ENCODE data around the gene ARHGAP10.

The ARHGAP10 gene

GRCh38 chr4:148052448-148052847 is 320.6 kb downstream of the ARHGAP10 start:
- DNase-seq, result no peak

GRCh38 chr4:148053298-148054003 is 321.6 kb downstream of the ARHGAP10 start:
- DNase-seq, result no peak

- DNase-seq, result no peak
These were observed 322.4 kb downstream of the ARHGAP10 start for GRCh38 chr4:148054275-148054674.

GRCh38 chr4:148055844-148056243 is 324.0 kb downstream of the ARHGAP10 start:
- DNase-seq, result no peak

GRCh38 chr4:148056879-148057278 is 325.0 kb downstream of the ARHGAP10 start:
- DNase-seq, result peak; percentile 34

GRCh38 chr4:148057516-148057915 is 325.6 kb downstream of the ARHGAP10 start:
- DNase-seq, result no peak

- DNase-seq, result no peak
These were observed 326.3 kb downstream of the ARHGAP10 start for GRCh38 chr4:148057984-148058859.

- DNase-seq, result no peak
These were observed 327.8 kb downstream of the ARHGAP10 start for GRCh38 chr4:148059617-148060180.

GRCh38 chr4:148060264-148061140 is 328.6 kb downstream of the ARHGAP10 start:
- DNase-seq, result no peak

- no peak for DNase-seq
These were observed 329.2 kb downstream of the ARHGAP10 start for GRCh38 chr4:148061141-148061481.

GRCh38 chr4:148061795-148062194 is 329.9 kb downstream of the ARHGAP10 start:
- DNase-seq, result no peak

GRCh38 chr4:148062301-148062950 is 330.5 kb downstream of the ARHGAP10 start:
- no peak for DNase-seq

GRCh38 chr4:148064451-148064850 is 332.6 kb downstream of the ARHGAP10 start:
- no peak for DNase-seq

GRCh38 chr4:148065075-148065474 is 333.2 kb downstream of the ARHGAP10 start:
- no peak for DNase-seq

GRCh38 chr4:148067301-148067916 is 335.5 kb downstream of the ARHGAP10 start:
- DNase-seq, result no peak

- no peak for DNase-seq
These were observed 336.4 kb downstream of the ARHGAP10 start for GRCh38 chr4:148068065-148068911.

- no peak for DNase-seq
These were observed 337.4 kb downstream of the ARHGAP10 start for GRCh38 chr4:148069086-148069894.

GRCh38 chr4:148069895-148070178 is 337.9 kb downstream of the ARHGAP10 start:
- no peak for DNase-seq

GRCh38 chr4:148071009-148071408 is 339.1 kb downstream of the ARHGAP10 start:
- DNase-seq, result no peak

- DNase-seq, result no peak
These were observed 340.9 kb downstream of the ARHGAP10 start for GRCh38 chr4:148072789-148073188.

Data from HCEC 1CT (cell line).